Thyroid gland (tissue), 4 donors: ENCODE data around the gene SH2D2A.

Experiments
- POLR2A ChIP-seq, 2 donors: fragments of 450-650 bp; IDR thresholded peaks; one replicate each; pipeline ENCODE4 v1.6.1; 2017; ENCODE audit warnings: antibody characterized with exemption in 2 of 2, mild to moderate bottlenecking in 2 of 2, moderate library complexity in 1 of 2
- TF ChIP-seq, protein P1 (sequence below), 6 experiments: fragments of 200-600 bp in 3 of 6; fragments of 450-650 bp in 3 of 6; sonication (generic) in 3 of 6; IDR thresholded peaks; one replicate each; pipeline ENCODE4 v1.5.1; 2016 to 2019; ENCODE audit warnings: antibody characterized with exemption in 6 of 6, mild to moderate bottlenecking in 2 of 6, inconsistent platforms in 1 of 6, moderate library complexity in 1 of 6

DNA sequence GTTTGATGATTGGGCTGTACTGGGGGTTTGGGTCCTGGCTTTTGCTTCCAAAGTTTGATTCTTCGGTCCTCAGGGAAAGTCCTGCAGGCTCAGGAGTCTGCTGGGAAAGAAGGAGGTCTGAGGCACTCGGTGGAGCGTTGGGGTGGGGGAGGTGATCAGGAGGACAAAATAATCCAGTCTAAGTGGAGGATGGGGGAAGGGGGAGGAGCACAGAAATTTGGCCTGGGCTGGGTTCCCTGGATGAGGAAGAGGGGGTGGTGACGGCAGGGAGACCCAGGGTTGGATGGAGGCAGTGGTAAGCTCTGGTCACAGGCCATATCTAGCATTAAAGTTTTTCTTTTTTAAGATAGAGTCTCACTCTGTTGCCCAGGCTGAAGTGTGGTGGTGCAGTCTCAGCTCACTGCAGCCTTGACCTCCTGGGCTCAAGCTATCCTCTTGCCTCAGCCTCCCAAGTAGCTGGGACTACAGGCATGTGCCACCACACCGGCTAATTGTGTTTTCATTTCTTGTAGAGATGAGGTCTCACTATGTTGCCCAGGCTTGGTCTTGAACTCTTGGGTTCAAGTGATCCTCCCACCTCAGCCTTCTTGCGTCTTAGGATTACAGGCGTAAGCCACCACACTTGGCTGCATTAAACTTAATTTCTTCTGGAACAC lies 6.8 kb downstream of the SH2D2A start:
- TF ChIP-seq, protein P1, sequence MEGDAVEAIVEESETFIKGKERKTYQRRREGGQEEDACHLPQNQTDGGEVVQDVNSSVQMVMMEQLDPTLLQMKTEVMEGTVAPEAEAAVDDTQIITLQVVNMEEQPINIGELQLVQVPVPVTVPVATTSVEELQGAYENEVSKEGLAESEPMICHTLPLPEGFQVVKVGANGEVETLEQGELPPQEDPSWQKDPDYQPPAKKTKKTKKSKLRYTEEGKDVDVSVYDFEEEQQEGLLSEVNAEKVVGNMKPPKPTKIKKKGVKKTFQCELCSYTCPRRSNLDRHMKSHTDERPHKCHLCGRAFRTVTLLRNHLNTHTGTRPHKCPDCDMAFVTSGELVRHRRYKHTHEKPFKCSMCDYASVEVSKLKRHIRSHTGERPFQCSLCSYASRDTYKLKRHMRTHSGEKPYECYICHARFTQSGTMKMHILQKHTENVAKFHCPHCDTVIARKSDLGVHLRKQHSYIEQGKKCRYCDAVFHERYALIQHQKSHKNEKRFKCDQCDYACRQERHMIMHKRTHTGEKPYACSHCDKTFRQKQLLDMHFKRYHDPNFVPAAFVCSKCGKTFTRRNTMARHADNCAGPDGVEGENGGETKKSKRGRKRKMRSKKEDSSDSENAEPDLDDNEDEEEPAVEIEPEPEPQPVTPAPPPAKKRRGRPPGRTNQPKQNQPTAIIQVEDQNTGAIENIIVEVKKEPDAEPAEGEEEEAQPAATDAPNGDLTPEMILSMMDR (IDR thresholded peaks at IDR 0.05), result no peak
- no peak for TF ChIP-seq POLR2A (IDR thresholded peaks at IDR 0.05)
